Measurements from ENCODE around the gene CGB1. TPM values are rescaled to one million over a fixed set of nuclear protein-coding genes. Genes with fewer than 3 reads are reported as not detected.

CGB1 gene
- polyA plus RNA-seq, 2 of the 4 experiments (the other 2 are of a cell fraction): 0.13 TPM; not detected in 1

DNA sequence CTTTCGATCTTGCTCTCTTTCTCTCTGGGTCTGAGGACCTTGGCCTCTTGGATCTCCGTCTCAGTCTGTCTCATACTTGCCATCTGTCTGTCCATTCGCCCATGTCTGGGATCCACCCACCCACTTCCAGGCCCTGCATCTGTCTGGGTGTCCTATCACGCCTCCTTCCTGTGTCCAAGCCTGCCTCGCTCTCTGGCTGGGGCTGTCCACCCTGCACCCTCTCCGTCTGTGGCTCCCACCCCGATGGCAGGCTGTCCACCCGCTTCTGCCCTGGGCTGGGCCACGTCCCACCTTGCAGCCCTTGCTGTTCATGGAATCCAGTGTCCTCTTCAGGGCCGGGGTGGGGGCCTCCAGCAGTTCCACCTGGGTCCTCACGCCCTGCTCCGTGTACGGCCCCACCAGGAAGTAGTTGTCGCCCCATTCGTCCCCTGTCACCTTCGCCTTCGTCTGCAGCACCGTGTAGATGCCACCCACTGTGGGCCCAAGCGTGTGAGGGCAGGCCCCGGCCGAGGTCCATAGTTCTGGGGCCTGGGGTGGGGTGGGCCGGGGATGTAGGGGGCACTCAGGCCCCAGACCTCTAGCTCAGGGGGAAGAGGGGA lies 45.6 kb downstream of the CGB1 start:
- DNase-seq (ENCODE audit: low read depth in 1 of 2, low spot score in 1 of 2) (no peak), FAIRE-seq (no peak), ATAC-seq (no peak)
- Histone ChIP-seq H3K4me3 (no peak overlapping the region), H3K4me2 (peak overlapping the region; percentile 93; the same call in 1 of the 3 replicates), H3K9me3 (no peaks in the 10 kb centered on the region), H3K4me1 (peaks cover 20% of the 10 kb centered on the region), H3K27ac (peak overlapping the region in 1 of 2 experiments; percentile 87; a peak in 3 of 6 replicates)
- ChIA-PET CTCF (interaction anchor here (0.7 to 14.7 kb wide), 12 partner anchors 13 to 211 kb away, joined by 3 to 408 read pairs (median 4); partner anchors contain the start of genes CGB7, HSD17B14 and LHB), POLR2A (interaction anchor here (0.6 kb wide), 1 partner anchor 145 kb away, joined by 3 read pairs; no protein-coding TSS in a partner anchor)
- TF ChIP-seq PHF8 (IDR thresholded peaks at IDR 0.05; ENCODE audit: borderline replicate concordance, low read depth): no peak
- 95% methylated on average over 15 of the region's 22 CpGs for WGBS (ENCODE audit: missing lambda C conversion rate)

DNA sequence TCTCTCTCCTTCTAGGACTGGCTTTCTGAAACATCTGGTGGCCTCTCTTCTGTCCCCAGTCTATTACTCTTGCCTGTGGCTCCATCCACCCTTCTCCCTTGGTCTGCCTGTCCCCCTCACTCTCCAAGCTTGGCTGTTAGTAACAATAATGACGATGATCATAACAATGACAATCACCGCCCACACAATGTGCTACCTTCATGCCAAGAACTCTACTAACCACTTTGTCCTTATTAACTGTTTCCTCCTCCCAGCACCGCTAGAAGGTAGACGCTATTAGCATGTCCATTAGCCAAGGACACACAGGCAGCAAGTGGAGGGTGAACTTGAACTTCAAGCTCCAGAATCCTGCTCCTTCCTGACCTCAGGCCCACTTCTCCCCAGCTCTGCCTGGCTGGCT lies 46.3 kb downstream of the CGB1 start:
- H3K4me1 ChIP-seq: peaks cover 18% of the 10 kb centered on the region
- no peak overlapping the region for H3K4me2 ChIP-seq
- TF ChIP-seq EP300 (IDR thresholded peaks at IDR 0.05) (no peak), POLR2A (IDR thresholded peaks at IDR 0.05; ENCODE audit: low read length) (no peak), MYC (IDR thresholded peaks at IDR 0.05; ENCODE audit: borderline replicate concordance, low read length) (no peak), RCOR1 (IDR thresholded peaks at IDR 0.05; ENCODE audit: low read depth, low read length) (no peak)
- TF ChIP-seq, protein P1, sequence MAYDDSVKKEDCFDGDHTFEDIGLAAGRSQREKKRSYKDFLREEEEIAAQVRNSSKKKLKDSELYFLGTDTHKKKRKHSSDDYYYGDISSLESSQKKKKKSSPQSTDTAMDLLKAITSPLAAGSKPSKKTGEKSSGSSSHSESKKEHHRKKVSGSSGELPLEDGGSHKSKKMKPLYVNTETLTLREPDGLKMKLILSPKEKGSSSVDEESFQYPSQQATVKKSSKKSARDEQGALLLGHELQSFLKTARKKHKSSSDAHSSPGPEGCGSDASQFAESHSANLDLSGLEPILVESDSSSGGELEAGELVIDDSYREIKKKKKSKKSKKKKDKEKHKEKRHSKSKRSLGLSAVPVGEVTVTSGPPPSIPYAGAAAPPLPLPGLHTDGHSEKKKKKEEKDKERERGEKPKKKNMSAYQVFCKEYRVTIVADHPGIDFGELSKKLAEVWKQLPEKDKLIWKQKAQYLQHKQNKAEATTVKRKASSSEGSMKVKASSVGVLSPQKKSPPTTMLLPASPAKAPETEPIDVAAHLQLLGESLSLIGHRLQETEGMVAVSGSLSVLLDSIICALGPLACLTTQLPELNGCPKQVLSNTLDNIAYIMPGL (CRISPR knock-in tag; IDR thresholded peaks at IDR 0.05; ENCODE audit: borderline replicate concordance): no peak
- DNase-seq (ENCODE audit: low read depth in 1 of 2, low spot score in 1 of 2) (no peak), ATAC-seq (no peak), FAIRE-seq (no peak)
- WGBS (ENCODE audit: missing lambda C conversion rate): 91% methylated on average over 4 of the region's 4 CpGs
- H3K9me3 ChIP-seq: no peaks in the 10 kb centered on the region
- no peak overlapping the region for H3K27ac ChIP-seq
- ChIA-PET POLR2A (no interaction called here), CTCF (interaction anchor here (0.7 to 14.7 kb wide), 7 partner anchors 12 to 212 kb away, joined by 3 to 408 read pairs (median 4); partner anchors contain the start of genes CGB7, HSD17B14 and LHB)
- no peak overlapping the region for H3K4me3 ChIP-seq

DNA sequence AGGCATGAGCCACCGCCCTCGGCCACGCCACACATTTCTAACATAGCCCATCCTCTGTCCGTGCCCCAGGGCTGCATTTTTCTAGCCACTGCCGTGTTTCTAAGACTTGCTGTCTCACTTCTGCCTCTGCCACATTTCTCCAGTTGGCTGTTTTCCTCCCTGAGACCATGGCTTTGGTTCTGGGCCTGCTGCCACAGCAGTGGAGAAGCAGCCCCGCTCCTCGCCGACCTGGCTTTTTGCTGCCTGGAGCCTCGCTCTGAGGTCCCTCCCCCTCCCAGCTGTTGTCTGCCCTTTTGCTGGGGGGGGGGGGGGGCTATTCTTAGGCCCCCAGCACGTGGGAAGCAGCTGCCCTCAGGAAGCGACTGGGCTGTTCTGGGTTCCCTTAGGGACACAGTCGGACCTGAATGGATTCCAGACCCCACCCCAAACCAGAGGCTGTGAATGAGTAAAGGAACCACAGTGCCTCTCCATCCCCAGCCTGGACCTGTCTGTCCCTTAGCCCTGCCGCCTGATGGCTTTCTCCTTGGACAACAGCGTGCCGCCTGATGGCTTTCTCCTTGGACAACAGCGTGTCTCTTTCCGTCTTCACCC lies 46.9 kb downstream of the CGB1 start:
- ATAC-seq (no peak), FAIRE-seq (no peak), DNase-seq (ENCODE audit: low read depth in 1 of 2, low spot score in 1 of 2) (no peak)
- Histone ChIP-seq H3K4me2 (no peak overlapping the region), H3K9me3 (no peaks in the 10 kb centered on the region), H3K4me1 (peaks cover 12% of the 10 kb centered on the region), H3K27ac (no peak overlapping the region), H3K4me3 (no peak overlapping the region)
- CTCF ChIA-PET: interaction anchor here (0.6 to 14.7 kb wide), 7 partner anchors 8 to 292 kb away, joined by 3 to 408 read pairs (median 5); partner anchors contain the start of genes CGB7 and LHB
- POLR2A ChIA-PET: no interaction called here
- WGBS (ENCODE audit: missing lambda C conversion rate): 85% methylated on average over 17 of the region's 17 CpGs
- no peak for TF ChIP-seq GATA3 (IDR thresholded peaks at IDR 0.05; ENCODE audit: borderline replicate concordance)
- TF ChIP-seq NFE2L2 (conservative IDR thresholded peaks at IDR 0.05; ENCODE audit: low read length): no peak
- no peak for TF ChIP-seq JUN (IDR thresholded peaks at IDR 0.05)
- no peak for TF ChIP-seq RFX5 (IDR thresholded peaks at IDR 0.05)
- no peak for TF ChIP-seq ZNF302 (CRISPR knock-in tag; IDR thresholded peaks at IDR 0.05)
- no peak for TF ChIP-seq POLR2A (IDR thresholded peaks at IDR 0.05; ENCODE audit: low read length)
- TF ChIP-seq, protein P2, sequence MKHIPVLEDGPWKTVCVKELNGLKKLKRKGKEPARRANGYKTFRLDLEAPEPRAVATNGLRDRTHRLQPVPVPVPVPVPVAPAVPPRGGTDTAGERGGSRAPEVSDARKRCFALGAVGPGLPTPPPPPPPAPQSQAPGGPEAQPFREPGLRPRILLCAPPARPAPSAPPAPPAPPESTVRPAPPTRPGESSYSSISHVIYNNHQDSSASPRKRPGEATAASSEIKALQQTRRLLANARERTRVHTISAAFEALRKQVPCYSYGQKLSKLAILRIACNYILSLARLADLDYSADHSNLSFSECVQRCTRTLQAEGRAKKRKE (CRISPR knock-in tag; IDR thresholded peaks at IDR 0.05; ENCODE audit: low read depth): no peak
- TF ChIP-seq, protein P3, sequence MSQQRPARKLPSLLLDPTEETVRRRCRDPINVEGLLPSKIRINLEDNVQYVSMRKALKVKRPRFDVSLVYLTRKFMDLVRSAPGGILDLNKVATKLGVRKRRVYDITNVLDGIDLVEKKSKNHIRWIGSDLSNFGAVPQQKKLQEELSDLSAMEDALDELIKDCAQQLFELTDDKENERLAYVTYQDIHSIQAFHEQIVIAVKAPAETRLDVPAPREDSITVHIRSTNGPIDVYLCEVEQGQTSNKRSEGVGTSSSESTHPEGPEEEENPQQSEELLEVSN (IDR thresholded peaks at IDR 0.05; ENCODE audit: borderline replicate concordance, low read depth): no peak
- no peak for TF ChIP-seq KDM1A (IDR thresholded peaks at IDR 0.05; ENCODE audit: low read depth)
- TF ChIP-seq ESRRA (IDR thresholded peaks at IDR 0.05; ENCODE audit: borderline replicate concordance, low read length): no peak
- no peak for TF ChIP-seq POLR2AphosphoS2 (conservative IDR thresholded peaks at IDR 0.05; ENCODE audit: low read length)
- TF ChIP-seq, protein P4, sequence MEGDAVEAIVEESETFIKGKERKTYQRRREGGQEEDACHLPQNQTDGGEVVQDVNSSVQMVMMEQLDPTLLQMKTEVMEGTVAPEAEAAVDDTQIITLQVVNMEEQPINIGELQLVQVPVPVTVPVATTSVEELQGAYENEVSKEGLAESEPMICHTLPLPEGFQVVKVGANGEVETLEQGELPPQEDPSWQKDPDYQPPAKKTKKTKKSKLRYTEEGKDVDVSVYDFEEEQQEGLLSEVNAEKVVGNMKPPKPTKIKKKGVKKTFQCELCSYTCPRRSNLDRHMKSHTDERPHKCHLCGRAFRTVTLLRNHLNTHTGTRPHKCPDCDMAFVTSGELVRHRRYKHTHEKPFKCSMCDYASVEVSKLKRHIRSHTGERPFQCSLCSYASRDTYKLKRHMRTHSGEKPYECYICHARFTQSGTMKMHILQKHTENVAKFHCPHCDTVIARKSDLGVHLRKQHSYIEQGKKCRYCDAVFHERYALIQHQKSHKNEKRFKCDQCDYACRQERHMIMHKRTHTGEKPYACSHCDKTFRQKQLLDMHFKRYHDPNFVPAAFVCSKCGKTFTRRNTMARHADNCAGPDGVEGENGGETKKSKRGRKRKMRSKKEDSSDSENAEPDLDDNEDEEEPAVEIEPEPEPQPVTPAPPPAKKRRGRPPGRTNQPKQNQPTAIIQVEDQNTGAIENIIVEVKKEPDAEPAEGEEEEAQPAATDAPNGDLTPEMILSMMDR (IDR thresholded peaks at IDR 0.05): no peak
- no peak for TF ChIP-seq PHF8 (IDR thresholded peaks at IDR 0.05; ENCODE audit: borderline replicate concordance, low read depth)
- TF ChIP-seq, protein P5, sequence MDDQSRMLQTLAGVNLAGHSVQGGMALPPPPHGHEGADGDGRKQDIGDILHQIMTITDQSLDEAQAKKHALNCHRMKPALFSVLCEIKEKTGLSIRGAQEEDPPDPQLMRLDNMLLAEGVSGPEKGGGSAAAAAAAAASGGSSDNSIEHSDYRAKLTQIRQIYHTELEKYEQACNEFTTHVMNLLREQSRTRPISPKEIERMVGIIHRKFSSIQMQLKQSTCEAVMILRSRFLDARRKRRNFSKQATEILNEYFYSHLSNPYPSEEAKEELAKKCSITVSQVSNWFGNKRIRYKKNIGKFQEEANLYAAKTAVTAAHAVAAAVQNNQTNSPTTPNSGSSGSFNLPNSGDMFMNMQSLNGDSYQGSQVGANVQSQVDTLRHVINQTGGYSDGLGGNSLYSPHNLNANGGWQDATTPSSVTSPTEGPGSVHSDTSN (IDR thresholded peaks at IDR 0.05): no peak
- TF ChIP-seq HEYL (CRISPR knock-in tag; IDR thresholded peaks at IDR 0.05): no peak
- no peak for TF ChIP-seq EHMT2 (IDR thresholded peaks at IDR 0.05; ENCODE audit: low read depth)
- TF ChIP-seq, protein P6, sequence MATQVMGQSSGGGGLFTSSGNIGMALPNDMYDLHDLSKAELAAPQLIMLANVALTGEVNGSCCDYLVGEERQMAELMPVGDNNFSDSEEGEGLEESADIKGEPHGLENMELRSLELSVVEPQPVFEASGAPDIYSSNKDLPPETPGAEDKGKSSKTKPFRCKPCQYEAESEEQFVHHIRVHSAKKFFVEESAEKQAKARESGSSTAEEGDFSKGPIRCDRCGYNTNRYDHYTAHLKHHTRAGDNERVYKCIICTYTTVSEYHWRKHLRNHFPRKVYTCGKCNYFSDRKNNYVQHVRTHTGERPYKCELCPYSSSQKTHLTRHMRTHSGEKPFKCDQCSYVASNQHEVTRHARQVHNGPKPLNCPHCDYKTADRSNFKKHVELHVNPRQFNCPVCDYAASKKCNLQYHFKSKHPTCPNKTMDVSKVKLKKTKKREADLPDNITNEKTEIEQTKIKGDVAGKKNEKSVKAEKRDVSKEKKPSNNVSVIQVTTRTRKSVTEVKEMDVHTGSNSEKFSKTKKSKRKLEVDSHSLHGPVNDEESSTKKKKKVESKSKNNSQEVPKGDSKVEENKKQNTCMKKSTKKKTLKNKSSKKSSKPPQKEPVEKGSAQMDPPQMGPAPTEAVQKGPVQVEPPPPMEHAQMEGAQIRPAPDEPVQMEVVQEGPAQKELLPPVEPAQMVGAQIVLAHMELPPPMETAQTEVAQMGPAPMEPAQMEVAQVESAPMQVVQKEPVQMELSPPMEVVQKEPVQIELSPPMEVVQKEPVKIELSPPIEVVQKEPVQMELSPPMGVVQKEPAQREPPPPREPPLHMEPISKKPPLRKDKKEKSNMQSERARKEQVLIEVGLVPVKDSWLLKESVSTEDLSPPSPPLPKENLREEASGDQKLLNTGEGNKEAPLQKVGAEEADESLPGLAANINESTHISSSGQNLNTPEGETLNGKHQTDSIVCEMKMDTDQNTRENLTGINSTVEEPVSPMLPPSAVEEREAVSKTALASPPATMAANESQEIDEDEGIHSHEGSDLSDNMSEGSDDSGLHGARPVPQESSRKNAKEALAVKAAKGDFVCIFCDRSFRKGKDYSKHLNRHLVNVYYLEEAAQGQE (IDR thresholded peaks at IDR 0.05): no peak
